Osteoblast (primary cell): ENCODE measurements around the gene NHERF2. TPM values are rescaled to one million over a fixed set of nuclear protein-coding genes. Genes with fewer than 3 reads are reported as not detected.
A peak's percentile ranks its signal among the peaks of the same experiment; 100 is the strongest.

Source experiments
- DNase-seq: peaks from one replicate; pipeline ENCODE4 v3.0.0; 2011; ENCODE audit warnings: low spot score, mixed read lengths; ENCODE audit not compliant: insufficient read length; ENCODE audit errors: missing footprints
- H2AFZ ChIP-seq: 2 replicates; pipeline ENCODE4 v1.6.0; 2011; ENCODE audit warnings: mild to moderate bottlenecking, low read length
- H3K27ac ChIP-seq: 2 replicates; pipeline ENCODE4 v1.5.1; 2011; ENCODE audit warnings: mild to moderate bottlenecking, low read depth, low read length, moderate library complexity
- H3K27me3 ChIP-seq: 2 replicates; pipeline ENCODE4 v1.6.0; 2012; ENCODE audit warnings: mild to moderate bottlenecking, control low read depth, inconsistent platforms, low read length, moderate library complexity; ENCODE audit not compliant: insufficient read depth
- H3K36me3 ChIP-seq: 2 replicates; pipeline ENCODE4 v1.5.1; 2011; ENCODE audit warnings: mild to moderate bottlenecking, low read length, control low read depth, moderate library complexity; ENCODE audit not compliant: insufficient read depth
- H3K4me1 ChIP-seq: 2 replicates; pipeline ENCODE4 v1.5.1; 2011; ENCODE audit warnings: mild to moderate bottlenecking, low read length, control low read depth, moderate library complexity; ENCODE audit not compliant: insufficient read depth
- H3K4me2 ChIP-seq: 2 replicates; pipeline ENCODE4 v1.6.0; 2011; ENCODE audit warnings: mild to moderate bottlenecking, low read length; ENCODE audit not compliant: insufficient read depth
- H3K4me3 ChIP-seq: fragments of 200-600 bp; sonication (generic); 3 replicates; pipeline ENCODE4 v1.5.1; 2012; ENCODE audit warnings: mild to moderate bottlenecking, low read length, inconsistent platforms; ENCODE audit not compliant: insufficient read depth
- H3K79me2 ChIP-seq: 2 replicates; pipeline ENCODE4 v1.6.0; 2012; ENCODE audit warnings: mild to moderate bottlenecking, low read length, control low read depth, inconsistent platforms; ENCODE audit not compliant: insufficient read depth
- H3K9me3 ChIP-seq: 2 replicates; pipeline ENCODE4 v1.5.1; 2011; ENCODE audit warnings: low read depth, low read length, control low read depth
- H4K20me1 ChIP-seq: 2 replicates; pipeline ENCODE4 v1.6.0; 2012; ENCODE audit warnings: mild to moderate bottlenecking, low read length, control low read depth; ENCODE audit not compliant: insufficient read depth
- CTCF ChIP-seq: IDR thresholded peaks from 2 replicates; pipeline ENCODE4 v1.5.1; 2011; ENCODE audit warnings: mild to moderate bottlenecking, low read depth, low read length, moderate library complexity; ENCODE audit errors: extremely low read depth
- total RNA-seq: library from RNA; depleted of rRNA; stranded (reverse); fragments of >200 nt; gene quantifications from 2 replicates; pipeline ENCODE4 v1.2.3, GENCODE V29; 2012

Gene NHERF2
- total RNA-seq, 1 donor = 33.7 TPM

GRCh38 chr16:1991588-1991947 lies 35.1 kb upstream of the NHERF2 start:
- Histone ChIP-seq H2AFZ (peak overlapping the region; percentile 57), H3K27me3 (peaks cover 29% of the 10 kb centered on the region), H3K36me3 (peaks cover 4% of the 10 kb centered on the region), H3K4me3 (peak overlapping the region; percentile 47), H3K27ac (no peak overlapping the region), H3K4me2 (peak overlapping the region; percentile 67), H3K9me3 (no peaks in the 10 kb centered on the region), H3K79me2 (no peaks in the 10 kb centered on the region), H3K4me1 (no peaks in the 10 kb centered on the region), H4K20me1 (no peaks in the 10 kb centered on the region)
- no peak for DNase-seq
- no peak for TF ChIP-seq CTCF

- Histone ChIP-seq H3K36me3 (peaks cover 5% of the 10 kb centered on the region), H3K27ac (no peak overlapping the region), H3K79me2 (no peaks in the 10 kb centered on the region), H3K27me3 (peaks cover 29% of the 10 kb centered on the region), H3K4me3 (peak overlapping the region; percentile 47), H3K9me3 (no peaks in the 10 kb centered on the region), H4K20me1 (no peaks in the 10 kb centered on the region), H2AFZ (peak overlapping the region; percentile 57), H3K4me2 (peak overlapping the region; percentile 67), H3K4me1 (no peaks in the 10 kb centered on the region)
- no peak for TF ChIP-seq CTCF
- DNase-seq = peak; percentile 100
Measured at GRCh38 chr16:1991948-1992703, 34.6 kb upstream of the NHERF2 start.

- no peaks in the 10 kb centered on the region for H4K20me1 ChIP-seq
- H3K36me3 ChIP-seq = peaks cover 9% of the 10 kb centered on the region
- H2AFZ ChIP-seq = peak overlapping the region; percentile 51
- no peak for TF ChIP-seq CTCF
- H3K79me2 ChIP-seq = no peaks in the 10 kb centered on the region
- H3K4me1 ChIP-seq = no peaks in the 10 kb centered on the region
- no peak overlapping the region for H3K4me3 ChIP-seq
- no peaks in the 10 kb centered on the region for H3K9me3 ChIP-seq
- peak overlapping the region; percentile 28 for H3K4me2 ChIP-seq
- peaks cover 29% of the 10 kb centered on the region for H3K27me3 ChIP-seq
- no peak overlapping the region for H3K27ac ChIP-seq
- DNase-seq = no peak
Measured at GRCh38 chr16:1992704-1993317, 33.9 kb upstream of the NHERF2 start.

GRCh38 chr16:1993731-1994131 lies 33.0 kb upstream of the NHERF2 start:
- Histone ChIP-seq H4K20me1 (no peaks in the 10 kb centered on the region), H3K4me1 (no peaks in the 10 kb centered on the region), H3K36me3 (peaks cover 11% of the 10 kb centered on the region), H2AFZ (no peak overlapping the region), H3K4me2 (no peak overlapping the region), H3K4me3 (no peak overlapping the region), H3K27ac (no peak overlapping the region), H3K9me3 (no peaks in the 10 kb centered on the region), H3K79me2 (no peaks in the 10 kb centered on the region), H3K27me3 (peaks cover 26% of the 10 kb centered on the region)
- TF ChIP-seq CTCF = no peak
- DNase-seq = no peak
